Inferior parietal cortex (tissue), 1 donor: ENCODE results near the gene ZCCHC2.
A peak's percentile ranks its signal among the peaks of the same experiment; 100 is the strongest.

Source experiments
- DNase-seq: peaks from one replicate; pipeline ENCODE4 v3.0.0-alpha.2; 2016; ENCODE audit errors: extremely low spot score

Gene ZCCHC2

DNA sequence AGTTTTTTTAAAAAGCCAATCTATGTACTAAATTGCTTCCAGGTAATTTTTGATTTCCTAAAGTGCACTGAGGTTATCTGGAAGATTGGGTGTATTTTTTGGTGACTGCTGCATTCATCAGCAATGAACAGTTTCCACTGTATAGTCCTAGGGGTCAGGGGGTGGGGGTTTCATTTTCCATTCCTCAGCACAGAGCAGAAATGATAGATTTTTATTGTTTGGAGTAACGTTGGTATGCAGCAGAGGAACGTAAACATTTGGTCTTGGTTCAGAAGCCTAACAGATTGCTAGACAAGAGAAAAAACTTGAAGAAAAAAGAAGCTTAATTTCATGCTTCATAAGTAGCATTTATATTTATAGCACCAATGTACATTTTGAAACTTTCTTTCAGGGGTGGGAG is 54.9 kb downstream of the ZCCHC2 start:
- no peak for DNase-seq

DNA sequence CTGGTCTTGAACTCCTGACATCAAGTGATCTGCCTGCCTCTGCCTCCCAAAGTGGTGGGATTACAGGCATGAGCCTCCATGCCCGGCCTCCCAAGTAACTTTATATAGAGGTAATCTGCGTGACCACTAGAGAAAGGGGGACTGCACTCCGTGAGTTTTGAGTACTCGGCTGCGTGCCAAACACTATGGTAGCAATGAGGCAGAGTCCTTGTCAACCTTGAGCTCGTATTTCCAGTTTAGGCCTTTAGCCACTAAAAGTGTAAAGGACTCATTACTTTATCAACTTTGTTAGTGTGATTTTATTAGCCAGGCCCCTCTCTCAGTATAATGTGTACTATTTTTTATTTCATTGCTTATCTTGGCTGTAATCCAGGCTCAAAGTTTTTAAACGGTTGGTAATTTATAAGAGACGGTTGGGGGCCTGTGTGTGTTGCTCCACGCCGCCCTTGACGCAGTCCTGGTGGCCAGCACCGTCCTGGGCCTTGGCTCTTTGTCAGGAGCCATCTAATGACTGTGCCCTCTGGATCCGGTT is 56.2 kb downstream of the ZCCHC2 start:
- no peak for DNase-seq

DNA sequence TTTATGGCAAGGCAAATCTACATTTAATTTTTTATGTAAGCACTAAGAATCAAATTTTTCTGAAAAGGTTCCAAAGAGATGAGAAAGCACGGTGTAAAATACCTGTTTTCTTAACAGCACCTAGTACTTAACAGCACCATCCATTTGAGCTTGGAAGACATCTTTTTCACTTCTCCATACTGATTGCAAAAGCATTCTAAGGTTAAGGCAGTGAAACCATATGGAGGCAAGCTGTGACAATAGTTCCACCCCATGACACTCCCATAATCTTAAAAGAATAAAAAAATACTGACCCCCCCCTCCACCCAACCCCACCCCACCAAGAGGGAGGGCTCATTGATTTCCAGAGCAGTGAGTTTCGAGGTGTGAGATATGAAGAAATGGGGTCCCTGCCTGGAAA is 60.6 kb downstream of the ZCCHC2 start:
- no peak for DNase-seq

DNA sequence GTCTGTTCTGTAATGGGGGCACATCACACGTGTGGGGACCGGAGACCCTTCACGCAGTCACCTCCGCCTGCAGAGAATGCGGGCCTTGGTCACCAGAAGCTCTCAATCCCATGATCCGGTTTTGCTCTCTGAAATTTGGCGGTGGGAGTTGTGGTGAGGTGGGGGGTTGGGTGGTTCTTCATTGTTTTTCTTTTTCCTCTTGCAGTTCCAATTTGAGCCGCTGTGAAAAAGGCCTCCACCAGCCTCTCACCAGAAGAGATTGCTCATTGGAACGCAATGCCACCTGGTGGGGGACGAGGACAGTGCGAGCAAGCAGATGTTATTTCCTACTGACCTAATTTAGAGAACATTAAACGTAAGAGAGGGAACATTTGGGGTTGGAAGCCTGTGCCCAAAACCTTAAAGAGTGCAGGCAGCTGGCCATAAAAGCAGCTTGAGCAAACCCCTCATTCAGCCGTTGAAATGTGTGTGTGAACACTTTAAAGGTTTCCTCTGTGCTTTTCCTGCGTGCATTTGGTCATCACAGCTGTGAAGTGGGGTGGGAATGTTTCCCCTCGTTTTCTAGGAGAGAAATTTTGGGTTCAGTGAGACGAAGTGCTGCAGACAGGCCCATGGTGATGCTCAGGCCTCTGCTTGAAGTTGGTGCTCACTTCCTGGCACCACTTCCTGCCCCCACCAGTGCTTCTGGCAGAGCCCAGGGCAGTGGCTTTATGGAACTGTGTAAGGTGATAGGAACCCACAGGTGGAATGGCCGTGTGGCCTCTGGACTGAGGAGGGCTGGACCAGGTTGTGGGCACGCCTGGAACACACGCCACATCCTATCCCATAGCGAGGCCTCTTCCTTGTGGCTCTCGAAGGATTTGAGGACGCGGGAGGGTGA is 61.7 kb downstream of the ZCCHC2 start:
- peak; percentile 91 for DNase-seq

DNA sequence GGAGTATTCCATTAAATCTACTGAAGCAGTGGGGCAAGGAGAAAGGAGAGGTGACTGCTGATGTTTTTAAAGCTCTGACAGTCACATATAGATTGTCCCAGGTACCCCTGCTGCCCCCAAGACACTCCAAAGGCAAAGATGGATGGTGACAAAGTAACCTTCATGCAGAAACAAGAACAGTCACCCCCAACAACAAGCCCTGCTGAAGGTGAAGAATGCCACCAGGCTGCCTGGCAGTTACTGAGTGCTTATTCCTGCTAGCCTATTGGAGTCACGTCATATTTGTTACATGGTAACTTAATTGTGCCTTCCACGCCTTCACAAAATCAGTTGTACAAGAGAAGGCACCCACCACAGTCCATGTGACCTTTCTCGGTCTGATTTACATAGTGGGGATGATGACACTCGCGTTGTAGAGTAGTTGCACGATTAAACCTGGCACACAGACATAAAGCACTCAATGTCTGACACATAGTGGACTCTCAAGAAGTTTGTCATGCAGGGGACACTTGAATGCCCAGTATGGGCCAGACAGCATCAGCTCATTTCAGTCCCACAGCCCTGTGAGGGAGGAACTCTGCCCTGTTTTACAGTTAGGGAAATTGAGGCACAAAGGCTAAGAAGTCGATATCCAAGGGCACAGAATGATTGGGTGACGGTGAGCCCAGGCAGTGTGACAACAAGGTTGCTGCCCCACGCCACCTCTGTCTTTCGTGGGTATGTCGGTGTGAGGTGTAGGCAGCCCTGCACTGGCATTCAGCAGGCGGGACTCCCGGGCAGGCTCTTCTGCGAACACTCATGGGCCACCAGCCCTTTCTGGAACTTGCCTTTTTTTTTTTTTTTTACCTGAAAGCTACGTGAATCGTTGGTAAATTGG is 62.7 kb downstream of the ZCCHC2 start:
- DNase-seq = no peak

DNA sequence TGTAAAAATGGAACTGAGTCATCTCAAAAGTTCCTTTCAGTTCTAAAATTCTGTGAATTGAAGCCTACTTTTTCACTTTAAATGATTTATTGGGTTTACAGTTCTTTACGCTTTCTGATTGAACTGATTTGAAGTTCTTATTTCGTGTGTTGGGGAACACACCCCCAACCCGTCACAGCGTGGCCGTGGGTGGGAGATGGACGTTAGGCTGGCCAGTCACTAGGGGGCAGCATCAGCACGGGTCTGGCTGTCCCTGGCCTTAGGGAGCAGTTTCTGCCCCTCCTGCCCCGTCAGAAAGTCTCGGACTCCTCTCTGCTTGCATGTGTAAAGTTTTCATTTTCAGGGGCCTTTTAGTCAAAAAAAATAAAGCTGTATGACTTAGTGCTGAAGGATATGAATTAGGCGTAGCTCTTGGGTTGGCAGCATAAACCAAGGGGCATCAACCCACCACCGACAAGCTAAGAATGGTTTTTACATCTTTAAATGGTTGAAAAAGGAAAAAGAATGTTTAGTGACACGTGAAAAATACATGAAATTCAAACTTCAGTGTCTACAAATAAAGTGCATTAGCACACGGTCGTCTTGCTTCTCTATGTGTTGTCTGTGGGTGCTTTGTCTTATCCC is 63.4 kb downstream of the ZCCHC2 start:
- DNase-seq = peak; percentile 84

DNA sequence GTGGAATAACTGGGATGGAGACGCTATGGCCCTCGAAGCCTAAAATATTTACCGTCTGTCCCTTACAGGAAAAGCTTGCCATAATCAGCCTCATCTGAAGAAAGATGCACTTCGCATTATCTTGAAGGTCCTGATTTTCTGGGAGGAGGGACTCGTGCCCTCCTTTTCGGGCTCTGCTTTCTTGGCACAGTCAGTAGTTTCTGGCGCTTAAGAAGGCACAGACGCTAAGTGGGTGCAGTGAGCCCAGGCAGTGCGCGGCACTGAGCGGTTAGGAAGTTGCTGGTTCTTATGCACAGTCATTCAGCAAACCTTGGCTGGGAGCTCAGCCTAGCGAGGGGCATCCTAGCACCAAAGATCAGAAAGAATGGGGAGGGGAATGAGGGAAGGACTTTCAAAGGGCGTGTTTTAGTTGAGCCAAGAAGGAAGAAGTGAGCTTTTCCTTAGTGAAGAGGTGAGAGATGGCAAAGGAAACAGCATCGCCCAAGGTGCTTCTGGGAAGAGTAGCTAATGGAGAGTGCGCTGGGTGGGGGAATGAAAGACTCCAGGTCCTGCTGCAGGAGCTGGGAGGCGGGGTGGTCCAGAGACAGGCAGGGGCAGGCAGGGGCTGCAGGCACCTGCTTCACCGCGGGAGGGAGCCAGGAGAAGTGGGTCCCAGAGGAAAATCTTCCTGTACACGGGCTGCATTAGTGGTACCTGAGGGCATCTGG is 64.1 kb downstream of the ZCCHC2 start:
- peak; percentile 62 for DNase-seq

DNA sequence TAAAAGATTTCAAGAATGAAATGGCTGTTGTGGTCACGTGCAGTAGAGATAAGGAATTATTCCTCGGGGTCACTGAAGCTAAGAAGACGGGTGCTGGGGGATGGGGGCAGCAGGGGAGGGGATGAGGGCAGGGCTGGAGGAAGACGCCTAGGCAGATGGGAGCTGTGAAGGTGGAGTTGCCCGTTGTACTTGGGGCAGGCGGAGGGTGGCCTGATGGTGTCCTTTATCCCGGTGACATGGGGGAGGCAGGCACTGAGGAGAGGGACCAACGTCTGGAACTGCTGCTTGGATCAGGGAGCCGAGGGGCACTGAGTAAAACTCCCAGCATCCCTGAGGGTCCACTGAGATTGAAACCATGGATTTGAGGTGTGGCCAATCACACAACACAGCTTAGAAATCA is 64.9 kb downstream of the ZCCHC2 start:
- no peak for DNase-seq

DNA sequence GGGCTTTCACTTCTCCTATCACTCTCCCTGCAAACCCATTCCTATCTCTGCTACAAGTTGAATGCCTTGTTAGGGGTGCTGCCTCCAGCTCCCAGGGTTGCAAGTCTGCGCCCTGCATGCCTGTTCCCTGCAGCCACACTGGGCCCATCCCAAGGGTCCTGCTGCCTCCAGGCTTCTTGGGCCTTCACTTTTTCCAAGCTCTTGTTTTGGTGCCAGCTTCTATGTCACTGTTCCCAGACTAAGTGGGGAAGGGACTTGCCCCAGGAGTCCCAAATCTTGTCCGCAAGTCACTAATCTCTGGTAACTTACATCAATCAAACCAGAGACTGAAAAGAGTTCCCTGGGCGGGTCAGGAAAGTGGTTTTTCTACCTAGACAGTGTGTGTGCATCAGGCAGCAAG is 65.4 kb downstream of the ZCCHC2 start:
- DNase-seq = no peak

DNA sequence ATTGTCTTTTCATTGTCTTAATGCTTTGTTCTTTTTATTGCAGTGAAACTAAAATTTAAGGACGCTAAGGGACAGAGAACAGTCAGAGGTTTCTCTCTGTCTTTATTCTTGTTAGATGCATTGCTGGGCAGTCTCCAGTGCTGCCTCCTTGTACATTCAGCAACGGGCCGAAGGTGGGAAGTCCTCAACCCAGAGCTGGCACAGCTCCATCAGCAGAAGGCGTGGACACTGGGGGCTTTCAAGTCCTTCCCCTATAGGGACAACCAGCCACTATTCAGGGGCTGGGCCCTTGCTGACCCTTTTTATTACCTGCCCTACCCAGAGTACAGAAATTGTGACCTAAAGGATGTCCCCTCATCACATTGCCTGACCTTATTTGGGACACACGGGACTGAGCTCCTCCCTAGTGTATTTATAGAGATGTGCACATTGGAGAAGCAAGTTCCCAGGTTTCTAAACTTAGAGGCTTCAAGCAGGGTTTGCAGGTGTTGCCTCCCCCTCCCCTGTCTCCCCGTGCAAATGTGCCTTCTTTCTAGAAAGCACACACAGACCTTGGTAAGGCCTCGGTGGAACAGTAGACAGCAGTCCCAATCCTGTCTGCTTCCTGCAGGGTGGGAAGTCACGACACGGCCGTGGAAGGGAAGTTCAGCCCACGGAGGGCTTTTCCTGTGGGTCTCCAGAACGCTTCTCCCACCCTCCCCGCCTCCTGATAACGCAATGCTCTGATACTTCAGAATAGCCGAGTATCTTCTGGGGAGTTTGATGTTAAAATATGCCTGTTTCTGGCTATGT is 68.2 kb downstream of the ZCCHC2 start:
- DNase-seq = no peak

DNA sequence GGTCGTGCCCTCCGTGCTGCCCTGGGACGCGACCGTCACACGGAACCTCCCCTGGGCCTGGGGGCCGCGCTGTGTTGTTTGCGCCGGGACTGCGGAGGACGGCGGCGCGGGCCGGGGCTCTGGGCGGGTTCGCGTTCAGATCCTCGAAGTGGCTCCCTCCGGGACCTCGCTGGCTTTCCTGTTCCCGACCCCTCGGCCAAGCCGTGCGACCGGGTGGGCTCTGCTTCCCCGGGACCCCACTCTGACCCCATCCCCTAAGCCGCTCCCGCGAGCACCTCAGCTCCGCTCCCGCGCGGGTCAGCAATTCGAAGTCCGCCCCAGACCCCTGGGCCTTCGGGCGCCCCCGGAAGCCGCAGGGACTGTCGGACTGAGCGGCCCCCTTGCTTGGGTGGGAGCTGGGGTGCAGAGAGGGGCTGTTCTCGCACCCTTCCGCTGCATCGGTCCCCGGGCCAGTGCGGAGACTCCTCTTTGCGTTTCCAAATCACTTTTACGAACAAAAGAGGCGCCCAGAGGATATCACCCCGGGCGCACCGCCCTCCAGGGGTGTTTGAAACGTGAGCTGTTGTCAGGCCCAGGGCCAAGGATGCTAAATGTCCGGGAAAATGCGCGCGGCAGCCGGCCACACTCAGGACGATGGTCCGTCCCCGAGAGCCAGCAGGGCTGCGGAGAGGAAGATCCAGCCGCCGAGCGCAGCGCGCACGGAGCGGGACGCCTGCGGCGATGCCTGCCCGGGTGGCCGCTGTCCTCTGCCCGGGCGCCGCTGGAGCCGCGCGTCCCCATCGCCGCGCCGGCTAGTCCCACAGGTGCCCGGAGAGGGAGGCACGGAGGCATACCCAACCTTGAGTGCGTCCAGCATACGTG is 73.5 kb downstream of the ZCCHC2 start:
- no peak for DNase-seq

DNA sequence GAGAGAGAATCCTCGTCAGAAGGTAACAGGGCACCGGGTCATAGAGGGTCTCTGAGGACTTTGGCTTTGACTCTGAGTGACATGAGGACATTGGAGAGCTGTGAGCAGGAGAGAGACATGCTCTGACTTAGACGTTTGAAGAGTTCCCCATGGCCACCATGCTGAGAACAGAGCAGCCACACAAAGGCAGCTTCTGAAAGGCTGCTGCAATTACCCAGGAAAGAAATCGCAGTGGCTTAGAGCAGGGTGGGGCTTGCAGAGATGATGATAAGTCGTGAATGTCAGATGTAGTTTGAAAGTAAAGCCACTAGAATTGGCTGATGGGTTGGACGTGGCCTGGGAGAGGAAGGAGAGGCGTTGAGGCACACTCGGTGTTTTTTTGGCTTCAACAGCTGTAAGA is 79.0 kb downstream of the ZCCHC2 start:
- DNase-seq = no peak

DNA sequence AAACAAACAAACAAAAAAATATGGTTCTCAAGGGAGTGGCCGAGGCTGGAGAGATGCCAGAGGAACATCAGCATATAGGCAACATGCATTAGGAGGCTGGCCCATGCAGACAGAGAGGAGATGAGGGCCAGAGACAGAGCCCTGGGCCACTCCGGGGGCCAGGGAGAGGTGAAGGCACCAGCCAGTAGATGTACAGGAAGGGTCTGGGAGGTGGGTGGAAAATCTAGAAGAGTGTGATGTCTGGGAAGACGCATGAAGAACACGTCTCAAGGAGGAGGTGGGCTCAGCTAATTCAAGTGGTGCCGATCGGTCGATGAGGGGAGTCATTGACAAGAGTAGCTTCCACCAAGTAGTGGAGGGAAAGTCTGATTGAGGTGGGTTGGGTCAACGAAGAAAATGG is 79.9 kb downstream of the ZCCHC2 start:
- DNase-seq = no peak

DNA sequence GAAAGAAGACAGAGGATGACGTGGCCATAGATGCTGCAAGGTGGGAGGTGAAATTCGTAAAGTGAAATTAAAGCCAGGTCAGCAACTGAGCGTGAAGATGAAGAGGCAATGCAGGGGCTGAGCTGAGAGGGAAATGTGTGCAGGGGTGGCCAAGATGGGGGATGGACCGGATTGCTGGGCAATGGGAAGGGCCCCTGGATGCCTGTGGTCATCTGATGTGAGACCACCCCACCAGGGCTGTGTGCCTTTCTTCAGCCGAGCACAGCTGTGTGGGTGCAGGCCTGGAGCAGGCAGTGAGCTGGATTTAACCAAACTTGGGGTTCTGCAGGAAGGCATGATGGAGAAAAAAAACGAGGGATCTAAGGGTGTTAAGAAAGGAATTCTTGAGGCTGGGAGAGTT is 80.4 kb downstream of the ZCCHC2 start:
- DNase-seq = no peak

DNA sequence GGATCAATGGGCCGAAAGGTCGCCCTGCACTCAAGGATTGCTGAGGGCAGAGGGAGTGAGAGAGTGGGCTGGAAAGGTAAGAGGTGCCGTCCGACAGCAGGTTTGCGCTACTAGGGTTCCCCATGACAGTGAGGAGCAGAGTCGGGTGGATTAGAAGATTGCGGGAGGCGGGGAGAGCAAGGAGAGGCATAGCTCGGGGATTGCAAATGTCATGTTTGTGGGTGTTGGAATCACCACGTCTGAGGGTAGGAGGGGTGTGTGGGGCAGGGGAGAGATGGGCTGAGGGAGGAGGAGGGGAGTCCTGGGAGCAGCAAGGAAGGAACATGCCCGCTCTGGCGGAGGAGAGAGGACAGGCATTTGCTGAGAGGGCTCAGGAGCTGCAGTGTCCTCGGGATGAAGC is 81.2 kb downstream of the ZCCHC2 start:
- no peak for DNase-seq

DNA sequence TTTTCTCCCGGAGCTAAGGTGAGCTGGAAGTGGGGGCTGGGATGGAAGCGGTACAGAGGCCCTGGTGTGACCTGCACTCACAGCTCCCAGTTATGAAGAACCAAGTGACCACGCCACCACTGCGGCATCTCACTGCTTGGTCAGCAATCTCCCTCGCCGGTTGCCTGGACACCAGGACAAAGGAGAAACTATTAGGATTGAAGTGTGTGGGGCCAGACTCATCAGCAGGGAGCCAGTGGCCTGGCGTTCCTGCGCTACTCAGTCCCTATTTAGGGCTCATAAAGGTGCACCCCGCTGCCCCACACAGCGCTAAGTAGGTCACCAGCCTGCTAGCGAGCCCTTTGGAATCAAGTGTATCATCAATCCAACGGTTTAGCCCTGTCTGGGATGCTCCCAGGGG is 82.9 kb downstream of the ZCCHC2 start:
- no peak for DNase-seq

DNA sequence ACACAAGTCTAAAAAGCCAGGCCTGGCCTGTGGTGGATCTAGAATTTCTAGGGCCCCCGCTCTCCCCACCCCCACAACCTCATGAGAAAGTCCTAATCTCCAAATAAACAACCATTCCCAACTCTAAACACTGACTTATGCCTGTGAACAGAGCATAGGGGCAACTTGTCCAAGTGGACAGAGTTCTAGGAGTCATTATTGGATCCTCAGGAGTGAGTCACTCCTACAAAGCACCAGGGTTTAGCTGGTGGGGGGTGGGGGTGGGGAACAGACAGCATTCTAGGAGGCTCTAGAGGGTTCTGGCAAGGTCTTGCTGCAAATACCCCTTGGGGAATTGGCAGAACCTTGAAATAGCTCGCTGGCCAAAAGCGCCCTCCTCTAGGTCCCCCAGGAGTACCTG is 83.3 kb downstream of the ZCCHC2 start:
- no peak for DNase-seq

DNA sequence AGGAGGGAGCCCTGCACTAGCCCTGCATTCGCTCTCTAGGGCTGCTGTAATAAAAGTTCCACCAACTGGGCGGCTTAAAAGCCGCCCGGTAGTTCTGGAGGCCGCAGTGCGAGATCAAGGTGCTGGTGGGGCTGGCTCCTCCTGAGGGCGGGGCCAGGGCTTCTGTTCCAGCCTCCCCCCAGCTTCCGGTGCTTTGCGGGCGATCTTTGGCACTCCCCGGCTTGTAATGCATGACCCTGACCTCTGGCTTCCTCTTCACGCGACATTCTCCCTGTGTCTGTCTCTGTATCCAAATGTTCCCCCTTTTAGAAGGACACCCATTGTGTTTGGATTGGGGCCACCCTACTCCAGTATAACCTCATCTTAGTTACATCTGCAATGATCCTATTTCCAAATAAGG is 84.5 kb downstream of the ZCCHC2 start:
- DNase-seq = no peak

DNA sequence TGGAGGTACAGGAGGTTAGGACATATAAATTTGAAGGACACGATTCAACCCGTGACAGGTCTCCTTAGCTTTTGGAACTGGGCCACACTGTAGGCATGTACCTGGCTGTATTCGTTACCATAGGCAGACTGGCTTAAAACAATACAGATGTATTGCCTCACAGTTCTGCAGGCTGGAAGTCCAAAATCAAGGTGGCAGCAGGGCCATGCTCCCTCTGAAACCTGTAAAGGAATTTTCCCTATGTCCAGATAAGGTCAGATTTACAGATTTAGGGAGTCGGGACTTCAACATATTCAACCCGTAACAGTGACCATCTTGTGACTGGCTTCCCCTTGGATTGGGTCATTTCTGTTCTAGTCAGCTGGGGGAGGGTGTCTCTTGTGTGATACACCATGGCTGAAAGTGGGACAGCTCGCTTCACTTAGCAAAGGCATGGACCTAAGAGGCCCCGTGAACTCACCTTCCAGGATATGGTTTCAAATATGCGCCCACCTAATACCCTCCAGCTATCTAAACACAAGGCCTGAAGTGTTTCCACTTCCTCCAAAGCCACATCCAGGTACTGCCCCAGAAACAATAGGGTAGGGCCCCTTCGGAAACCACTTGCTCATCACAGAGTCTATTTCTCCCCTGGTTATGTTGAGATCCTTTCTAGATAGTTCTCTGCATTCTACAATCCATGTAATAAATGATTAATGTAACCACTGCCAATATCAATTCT is 85.0 kb downstream of the ZCCHC2 start:
- no peak for DNase-seq
